HL-60 (cell line): ENCODE data around the gene CD177.
"Not testable (repeated sequence)": the region's sequence is repeated elsewhere in the genome, so short reads cannot be mapped to it uniquely, and the experiment has no call there.

ENCODE experiments used
- DNase-seq, 2 experiments: peaks; one replicate each; pipeline ENCODE4 v3.0.0-alpha.2; 2010 to 2020; ENCODE audit warnings: low read depth in 1 of 2, low spot score in 1 of 2
- H3K27ac ChIP-seq: fragments of 250-450 bp; sonication (Bioruptor Pico); replicated peaks from 2 replicates; pipeline ENCODE4 v1.5.1; 2020; ENCODE audit warnings: mild to moderate bottlenecking, moderate library complexity
- H3K27me3 ChIP-seq: fragments of 250-450 bp; sonication (Bioruptor Pico); 2 replicates; pipeline ENCODE4 v1.5.1; 2021; ENCODE audit warnings: mild to moderate bottlenecking, moderate library complexity; ENCODE audit not compliant: insufficient read depth, poor library complexity, severe bottlenecking
- H3K4me3 ChIP-seq: replicated peaks from 2 replicates; pipeline ENCODE4 v1.5.1; 2011; ENCODE audit warnings: mild to moderate bottlenecking, control low read depth, low read length; ENCODE audit not compliant: insufficient read depth
- GABPA ChIP-seq: IDR thresholded peaks from 2 replicates; pipeline ENCODE4 v1.6.1; 2012; ENCODE audit warnings: low read depth
- POLR2AphosphoS5 ChIP-seq: IDR thresholded peaks from 2 replicates; pipeline ENCODE4 v1.6.1; 2012; ENCODE audit warnings: low read depth
- SPI1 ChIP-seq: IDR thresholded peaks from 2 replicates; pipeline ENCODE4 v1.6.1; 2012; ENCODE audit warnings: low read depth, mild to moderate bottlenecking, borderline replicate concordance
- TF ChIP-seq, protein P1 (sequence below): IDR thresholded peaks from one replicate; pipeline ENCODE4 v1.5.1; 2011; ENCODE audit warnings: low read length, control low read depth, inconsistent platforms; ENCODE audit not compliant: insufficient read depth
- TF ChIP-seq, protein P2 (sequence below): IDR thresholded peaks from 2 replicates; pipeline ENCODE4 v1.6.1; 2012; ENCODE audit warnings: low read depth; ENCODE audit not compliant: insufficient replicate concordance

CD177 gene

DNA sequence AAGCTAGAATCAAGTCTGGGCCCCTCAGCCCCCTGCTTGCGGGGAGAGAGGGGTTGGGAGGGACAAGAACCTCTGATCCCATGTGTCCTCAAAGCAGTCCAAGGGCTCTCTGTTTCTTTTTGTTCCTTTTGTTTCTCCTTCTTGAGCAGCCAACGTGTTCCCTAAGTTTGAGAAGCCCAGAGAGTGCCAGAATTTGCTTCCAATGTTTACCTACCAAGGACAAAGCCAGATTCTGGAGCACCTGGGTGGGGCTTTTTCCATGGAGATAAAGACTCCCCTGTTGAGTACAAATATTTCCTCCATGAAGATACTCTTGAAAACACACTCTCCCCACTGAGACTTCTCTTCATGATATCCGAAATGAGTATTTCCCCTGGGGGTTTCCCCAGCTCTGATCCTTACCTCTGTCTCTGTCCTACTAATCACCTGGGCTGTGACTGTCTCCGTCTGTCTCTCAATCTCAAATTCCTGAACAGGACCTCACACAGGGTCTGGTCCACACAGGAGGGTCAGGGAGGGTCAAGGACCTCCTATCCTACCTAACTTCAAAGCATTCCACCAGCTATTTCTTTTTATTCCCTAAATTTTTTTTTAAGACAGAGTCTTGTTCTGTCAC lies 27.4 kb downstream of the CD177 start:
- TF ChIP-seq POLR2AphosphoS5 (no peak), SPI1 (no peak), GABPA (no peak)
- TF ChIP-seq, protein P1, sequence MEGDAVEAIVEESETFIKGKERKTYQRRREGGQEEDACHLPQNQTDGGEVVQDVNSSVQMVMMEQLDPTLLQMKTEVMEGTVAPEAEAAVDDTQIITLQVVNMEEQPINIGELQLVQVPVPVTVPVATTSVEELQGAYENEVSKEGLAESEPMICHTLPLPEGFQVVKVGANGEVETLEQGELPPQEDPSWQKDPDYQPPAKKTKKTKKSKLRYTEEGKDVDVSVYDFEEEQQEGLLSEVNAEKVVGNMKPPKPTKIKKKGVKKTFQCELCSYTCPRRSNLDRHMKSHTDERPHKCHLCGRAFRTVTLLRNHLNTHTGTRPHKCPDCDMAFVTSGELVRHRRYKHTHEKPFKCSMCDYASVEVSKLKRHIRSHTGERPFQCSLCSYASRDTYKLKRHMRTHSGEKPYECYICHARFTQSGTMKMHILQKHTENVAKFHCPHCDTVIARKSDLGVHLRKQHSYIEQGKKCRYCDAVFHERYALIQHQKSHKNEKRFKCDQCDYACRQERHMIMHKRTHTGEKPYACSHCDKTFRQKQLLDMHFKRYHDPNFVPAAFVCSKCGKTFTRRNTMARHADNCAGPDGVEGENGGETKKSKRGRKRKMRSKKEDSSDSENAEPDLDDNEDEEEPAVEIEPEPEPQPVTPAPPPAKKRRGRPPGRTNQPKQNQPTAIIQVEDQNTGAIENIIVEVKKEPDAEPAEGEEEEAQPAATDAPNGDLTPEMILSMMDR = no peak
- TF ChIP-seq, protein P2, sequence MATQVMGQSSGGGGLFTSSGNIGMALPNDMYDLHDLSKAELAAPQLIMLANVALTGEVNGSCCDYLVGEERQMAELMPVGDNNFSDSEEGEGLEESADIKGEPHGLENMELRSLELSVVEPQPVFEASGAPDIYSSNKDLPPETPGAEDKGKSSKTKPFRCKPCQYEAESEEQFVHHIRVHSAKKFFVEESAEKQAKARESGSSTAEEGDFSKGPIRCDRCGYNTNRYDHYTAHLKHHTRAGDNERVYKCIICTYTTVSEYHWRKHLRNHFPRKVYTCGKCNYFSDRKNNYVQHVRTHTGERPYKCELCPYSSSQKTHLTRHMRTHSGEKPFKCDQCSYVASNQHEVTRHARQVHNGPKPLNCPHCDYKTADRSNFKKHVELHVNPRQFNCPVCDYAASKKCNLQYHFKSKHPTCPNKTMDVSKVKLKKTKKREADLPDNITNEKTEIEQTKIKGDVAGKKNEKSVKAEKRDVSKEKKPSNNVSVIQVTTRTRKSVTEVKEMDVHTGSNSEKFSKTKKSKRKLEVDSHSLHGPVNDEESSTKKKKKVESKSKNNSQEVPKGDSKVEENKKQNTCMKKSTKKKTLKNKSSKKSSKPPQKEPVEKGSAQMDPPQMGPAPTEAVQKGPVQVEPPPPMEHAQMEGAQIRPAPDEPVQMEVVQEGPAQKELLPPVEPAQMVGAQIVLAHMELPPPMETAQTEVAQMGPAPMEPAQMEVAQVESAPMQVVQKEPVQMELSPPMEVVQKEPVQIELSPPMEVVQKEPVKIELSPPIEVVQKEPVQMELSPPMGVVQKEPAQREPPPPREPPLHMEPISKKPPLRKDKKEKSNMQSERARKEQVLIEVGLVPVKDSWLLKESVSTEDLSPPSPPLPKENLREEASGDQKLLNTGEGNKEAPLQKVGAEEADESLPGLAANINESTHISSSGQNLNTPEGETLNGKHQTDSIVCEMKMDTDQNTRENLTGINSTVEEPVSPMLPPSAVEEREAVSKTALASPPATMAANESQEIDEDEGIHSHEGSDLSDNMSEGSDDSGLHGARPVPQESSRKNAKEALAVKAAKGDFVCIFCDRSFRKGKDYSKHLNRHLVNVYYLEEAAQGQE = no peak
- H3K27ac ChIP-seq = no peak overlapping the region
- DNase-seq = no peak
- no peak overlapping the region for H3K4me3 ChIP-seq
- no peaks in the 10 kb centered on the region for H3K27me3 ChIP-seq

- not testable (repeated sequence) for H3K27ac ChIP-seq, DNase-seq, H3K4me3 ChIP-seq, H3K27me3 ChIP-seq
Measured at GRCh38 chr19:43382586-43383216, 29.2 kb downstream of the CD177 start.

DNA sequence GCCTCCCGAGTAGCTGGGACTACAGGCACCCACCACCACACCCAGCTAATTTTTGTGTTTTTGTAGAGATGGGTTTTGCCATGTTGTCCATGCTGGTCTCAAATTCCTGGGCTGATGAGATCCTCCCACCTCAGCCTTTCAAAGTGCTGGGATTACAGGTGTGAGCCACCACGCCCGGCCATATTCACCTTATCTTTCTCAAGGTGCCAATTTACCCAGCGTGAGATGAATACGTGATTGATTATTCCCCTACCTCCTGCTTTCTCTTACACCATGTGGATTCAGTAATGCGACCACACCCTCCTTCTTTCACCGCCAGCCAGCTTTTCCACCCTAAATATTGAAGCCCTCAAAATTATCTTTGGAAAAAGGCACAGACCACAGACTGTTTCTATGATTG lies 29.8 kb downstream of the CD177 start:
- not testable (repeated sequence) for H3K27me3 ChIP-seq, H3K4me3 ChIP-seq, DNase-seq, H3K27ac ChIP-seq

GRCh38 chr19:43383759-43384158 lies 30.3 kb downstream of the CD177 start:
- DNase-seq, H3K4me3 ChIP-seq, H3K27ac ChIP-seq, H3K27me3 ChIP-seq: not testable (repeated sequence)

GRCh38 chr19:43390903-43391551 lies 37.5 kb downstream of the CD177 start:
- not testable (repeated sequence) for DNase-seq, H3K27ac ChIP-seq, H3K27me3 ChIP-seq, H3K4me3 ChIP-seq

DNA sequence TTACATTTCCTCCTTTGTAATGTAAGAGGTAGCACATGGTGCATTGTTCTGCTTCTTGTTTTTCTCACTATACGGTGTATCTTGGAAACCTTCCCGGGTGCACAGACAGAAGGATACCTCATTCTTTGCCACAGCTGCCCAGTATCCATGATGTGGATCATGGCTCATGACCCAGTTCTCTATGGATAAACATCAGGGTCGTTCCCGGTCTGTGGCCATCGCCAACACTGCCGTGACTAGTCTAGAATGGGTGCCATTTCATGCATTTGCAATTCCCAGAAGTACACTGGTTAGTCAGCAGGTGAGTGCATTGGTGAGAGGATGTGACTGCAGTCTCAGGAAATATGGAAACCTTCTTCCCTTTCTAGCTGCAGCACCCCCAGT lies 38.1 kb downstream of the CD177 start:
- not testable (repeated sequence) for H3K27ac ChIP-seq, DNase-seq, H3K4me3 ChIP-seq, H3K27me3 ChIP-seq

GRCh38 chr19:43393501-43393900 lies 40.0 kb downstream of the CD177 start:
- H3K4me3 ChIP-seq, DNase-seq, H3K27ac ChIP-seq, H3K27me3 ChIP-seq: not testable (repeated sequence)

DNA sequence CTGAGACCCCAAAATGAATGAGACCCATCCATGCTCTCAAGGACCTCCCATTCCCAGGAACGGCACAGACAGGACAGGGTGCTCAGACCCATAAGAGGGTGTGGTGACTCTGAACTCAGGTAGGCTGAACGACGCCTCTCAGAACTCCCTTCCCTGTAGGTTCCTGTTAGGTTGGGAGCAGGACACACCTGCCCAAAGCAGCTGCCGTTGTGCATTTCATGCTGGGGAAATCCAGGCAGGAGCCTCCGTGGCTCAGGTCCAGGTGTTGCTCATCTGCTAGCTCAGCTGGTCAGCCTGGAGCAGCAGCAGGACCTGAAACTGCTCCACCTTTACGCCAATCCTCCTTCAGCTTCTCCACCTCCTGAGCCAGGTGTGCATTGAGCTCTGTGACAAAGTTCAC lies 42.1 kb downstream of the CD177 start:
- H3K27me3 ChIP-seq = no peaks in the 10 kb centered on the region
- TF ChIP-seq GABPA (no peak), POLR2AphosphoS5 (no peak), SPI1 (no peak)
- TF ChIP-seq, protein P1 = no peak
- TF ChIP-seq, protein P2 = no peak
- H3K4me3 ChIP-seq = no peak overlapping the region
- no peak for DNase-seq
- no peak overlapping the region for H3K27ac ChIP-seq
